ENCODE results near the gene WDR33. TPM values are rescaled to one million over a fixed set of nuclear protein-coding genes. Genes with fewer than 3 reads are reported as not detected.
"Not testable (repeated sequence)": the region's sequence is repeated elsewhere in the genome, so short reads cannot be mapped to it uniquely, and the experiment has no call there.

WDR33 gene
- total and polyA plus RNA-seq, 2 donors (not counting 3 experiments of a cell fraction or from before 2014, with no cell fraction given): 16.4 to 52.5 TPM

GRCh38 chr2:127818241-127818640 is 7.3 kb upstream of the WDR33 start:
- CTCF ChIA-PET: interaction anchor here (0.6 to 1.1 kb wide), 2 partner anchors 9 to 12 kb away, joined by 3 to 4 read pairs; no protein-coding TSS in a partner anchor
- dilution Hi-C loops (cut with MboI; ENCODE audit: extremely low pct_ligation_motif_present, low sequenced_read_pairs): no loop called here

GRCh38 chr2:127814677-127815076 is 3.7 kb upstream of the WDR33 start:
- no peaks in the 10 kb centered on the region for H3K36me3 ChIP-seq (ENCODE audit: control insufficient read depth in 2 of 2, extremely low read depth in 1 of 2, insufficient read depth in 2 of 2, low read length in 2 of 2)
- H3K27me3 ChIP-seq (ENCODE audit: control insufficient read depth in 2 of 2, insufficient read depth in 2 of 2, low read length in 2 of 2): peaks cover 1 to 6% of the 10 kb centered on the region in 2 experiments
- H3K4me3 ChIP-seq (replicated peaks in 1 of 3; ENCODE audit: insufficient read depth in 1 of 3, low read depth in 1 of 3, low read length in 3 of 3): no peak overlapping the region
- no peak overlapping the region for H3K27ac ChIP-seq (ENCODE audit: insufficient read depth, low read depth, low read length)
- no peak overlapping the region for H2AFZ ChIP-seq (ENCODE audit: low read depth, low read length)
- H3K9ac ChIP-seq (replicated peaks; ENCODE audit: extremely low read depth, insufficient read depth, low read length): no peak overlapping the region
- H3K4me1 ChIP-seq (ENCODE audit: control insufficient read depth, extremely low read depth, insufficient read depth, low read length): peaks cover 6% of the 10 kb centered on the region
- TF ChIP-seq CTCF (IDR thresholded peaks at IDR 0.05; ENCODE audit: extremely low read depth in 1 of 2, insufficient read depth in 1 of 2, low read depth in 1 of 2, low read length in 2 of 2) (no peak), MYC (IDR thresholded peaks at IDR 0.05; ENCODE audit: low read depth, low read length) (no peak), JUN (IDR thresholded peaks at IDR 0.05; ENCODE audit: borderline replicate concordance, insufficient read depth, insufficient read length, low read depth) (no peak), POLR2AphosphoS5 (IDR thresholded peaks at IDR 0.05; ENCODE audit: insufficient read depth, low read depth, low read length) (no peak), MAX (IDR thresholded peaks at IDR 0.05; ENCODE audit: insufficient read depth, insufficient read length) (no peak), EZH2 (IDR thresholded peaks at IDR 0.05; ENCODE audit: borderline replicate concordance, low read depth, low read length, severe bottlenecking) (no peak), GATA2 (IDR thresholded peaks at IDR 0.05; ENCODE audit: insufficient read depth, insufficient read length, low read depth, low read length) (no peak)
- DNase-seq (ENCODE audit: low read depth, low spot score): no peak
- H4K20me1 ChIP-seq (replicated peaks; ENCODE audit: control insufficient read depth, extremely low read depth, insufficient read depth, low read length): no peaks in the 10 kb centered on the region
- intact Hi-C loops (cut with micrococcal nuclease): loop anchor here (5.0 kb wide), 2 partner anchors 43 to 222 kb away; partner anchors contain the start of gene POLR2D
- no TSS peak for BruUV-seq (replicated peaks)
- peaks cover 12% of the 10 kb centered on the region for H3K79me2 ChIP-seq (ENCODE audit: control insufficient read depth, insufficient read depth, low read length)
- POLR2A ChIA-PET: no interaction called here
- H3K4me2 ChIP-seq (ENCODE audit: insufficient read depth, low read length): no peak overlapping the region
- CTCF ChIA-PET: no interaction called here
- dilution Hi-C loops (cut with MboI; ENCODE audit: extremely low pct_ligation_motif_present, low sequenced_read_pairs): no loop called here
- no peaks in the 10 kb centered on the region for H3K9me3 ChIP-seq (replicated peaks; ENCODE audit: control insufficient read depth, insufficient read depth, low read length)
- H3K9me1 ChIP-seq (replicated peaks; ENCODE audit: control insufficient read depth, extremely low read depth, insufficient read depth, low read length): no peaks in the 10 kb centered on the region
- FAIRE-seq: no peak

More at GRCh38 chr2:127818241-127818640, 7.3 kb upstream of the WDR33 start:
- H3K79me2 ChIP-seq (ENCODE audit: control insufficient read depth, insufficient read depth, low read length): no peaks in the 10 kb centered on the region
- no peaks in the 10 kb centered on the region for H3K36me3 ChIP-seq (ENCODE audit: control insufficient read depth in 2 of 2, extremely low read depth in 1 of 2, insufficient read depth in 2 of 2, low read length in 2 of 2)
- FAIRE-seq (no peak), DNase-seq (ENCODE audit: low read depth, low spot score) (no peak)
- TF ChIP-seq JUN (IDR thresholded peaks at IDR 0.05; ENCODE audit: borderline replicate concordance, insufficient read depth, insufficient read length, low read depth) (no peak), EZH2 (IDR thresholded peaks at IDR 0.05; ENCODE audit: borderline replicate concordance, low read depth, low read length, severe bottlenecking) (no peak), MYC (IDR thresholded peaks at IDR 0.05; ENCODE audit: low read depth, low read length) (no peak), GATA2 (IDR thresholded peaks at IDR 0.05; ENCODE audit: insufficient read depth, insufficient read length, low read depth, low read length) (no peak)
- no peaks in the 10 kb centered on the region for H3K4me1 ChIP-seq (ENCODE audit: control insufficient read depth, extremely low read depth, insufficient read depth, low read length)
- POLR2A ChIA-PET: no interaction called here
- intact Hi-C loops (cut with micrococcal nuclease): no loop called here
- no TSS peak for BruUV-seq (replicated peaks)
- peaks cover 4 to 10% of the 10 kb centered on the region in 2 experiments for H3K27me3 ChIP-seq (ENCODE audit: control insufficient read depth in 2 of 2, insufficient read depth in 2 of 2, low read length in 2 of 2)
- H4K20me1 ChIP-seq (replicated peaks; ENCODE audit: control insufficient read depth, extremely low read depth, insufficient read depth, low read length): no peaks in the 10 kb centered on the region
- H3K9me3 ChIP-seq (replicated peaks; ENCODE audit: control insufficient read depth, insufficient read depth, low read length): no peaks in the 10 kb centered on the region
- no peak overlapping the region for H3K4me2 ChIP-seq (ENCODE audit: insufficient read depth, low read length)
- H3K27ac ChIP-seq (ENCODE audit: insufficient read depth, low read depth, low read length): no peak overlapping the region
- H3K9ac ChIP-seq (replicated peaks; ENCODE audit: extremely low read depth, insufficient read depth, low read length): no peak overlapping the region
- H3K9me1 ChIP-seq (replicated peaks; ENCODE audit: control insufficient read depth, extremely low read depth, insufficient read depth, low read length): no peaks in the 10 kb centered on the region
- H2AFZ ChIP-seq (ENCODE audit: low read depth, low read length): no peak overlapping the region
- H3K4me3 ChIP-seq (replicated peaks in 1 of 3; ENCODE audit: insufficient read depth in 1 of 3, low read depth in 1 of 3, low read length in 3 of 3): no peak overlapping the region

- H3K79me2 ChIP-seq (ENCODE audit: control insufficient read depth, insufficient read depth, low read length): peaks cover 34% of the 10 kb centered on the region
- H2AFZ ChIP-seq (ENCODE audit: low read depth, low read length); H4K20me1 ChIP-seq (replicated peaks; ENCODE audit: control insufficient read depth, extremely low read depth, insufficient read depth, low read length); H3K9me1 ChIP-seq (replicated peaks; ENCODE audit: control insufficient read depth, extremely low read depth, insufficient read depth, low read length); DNase-seq (ENCODE audit: low read depth, low spot score); CTCF ChIA-PET; FAIRE-seq; H3K27me3 ChIP-seq (ENCODE audit: control insufficient read depth in 2 of 2, insufficient read depth in 2 of 2, low read length in 2 of 2); POLR2A ChIA-PET; H3K4me3 ChIP-seq (replicated peaks in 1 of 3; ENCODE audit: insufficient read depth in 1 of 3, low read depth in 1 of 3, low read length in 3 of 3); H3K9ac ChIP-seq (replicated peaks; ENCODE audit: extremely low read depth, insufficient read depth, low read length); H3K4me2 ChIP-seq (ENCODE audit: insufficient read depth, low read length); H3K9me3 ChIP-seq (replicated peaks; ENCODE audit: control insufficient read depth, insufficient read depth, low read length); H3K27ac ChIP-seq (ENCODE audit: insufficient read depth, low read depth, low read length); dilution Hi-C loops (cut with MboI; ENCODE audit: extremely low pct_ligation_motif_present, low sequenced_read_pairs); H3K36me3 ChIP-seq (ENCODE audit: control insufficient read depth in 2 of 2, extremely low read depth in 1 of 2, insufficient read depth in 2 of 2, low read length in 2 of 2); BruUV-seq (replicated peaks): not testable (repeated sequence)
- intact Hi-C loops (cut with micrococcal nuclease): loop anchor here (5.0 kb wide), 2 partner anchors 45 to 220 kb away; partner anchors contain the start of gene POLR2D
- H3K4me1 ChIP-seq (ENCODE audit: control insufficient read depth, extremely low read depth, insufficient read depth, low read length): peaks cover 10% of the 10 kb centered on the region
Observed at GRCh38 chr2:127812441-127812840, 1.5 kb upstream of the WDR33 start.

All from endothelial cell of umbilical vein (primary cell).